Measurements from ENCODE around the gene DCAF4L1.

Gene DCAF4L1

GRCh38 chr4:41939016-41939626 is 42.4 kb upstream of the DCAF4L1 start:
- no peak for DNase-seq (ENCODE audit: low spot score)
- no peak for TF ChIP-seq CTCF (IDR thresholded peaks at IDR 0.05; ENCODE audit: extremely low read depth, insufficient read depth, missing control alignments)
- in situ Hi-C loops (cut with MboI; ENCODE audit: low pct_unique_long_range_greater_than_20kb, low sequenced_read_pairs, unreplicated experiment): no loop called here

DNA sequence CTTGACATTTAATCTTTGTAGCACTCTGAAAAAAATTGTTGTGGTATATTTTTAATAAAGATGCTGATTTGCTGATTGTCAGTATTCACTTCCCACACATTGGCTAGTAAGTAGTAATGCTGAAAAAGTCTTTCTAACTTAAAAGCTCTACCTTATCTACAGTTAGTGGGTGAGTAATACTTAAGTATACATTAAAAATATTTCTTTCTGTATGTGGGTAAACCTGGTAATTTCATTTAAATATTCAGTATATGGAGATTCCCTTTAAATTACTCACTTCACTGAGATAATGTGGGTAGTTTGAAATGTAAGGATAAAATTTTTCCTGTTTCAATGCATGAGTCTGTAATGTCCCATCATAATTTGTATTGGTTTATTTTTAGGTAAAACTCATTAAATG is 40.7 kb upstream of the DCAF4L1 start:
- in situ Hi-C loops (cut with MboI; ENCODE audit: low pct_unique_long_range_greater_than_20kb, low sequenced_read_pairs, unreplicated experiment): no loop called here
- TF ChIP-seq CTCF (IDR thresholded peaks at IDR 0.05; ENCODE audit: extremely low read depth, insufficient read depth, missing control alignments): no peak
- DNase-seq (ENCODE audit: low spot score): no peak

DNA sequence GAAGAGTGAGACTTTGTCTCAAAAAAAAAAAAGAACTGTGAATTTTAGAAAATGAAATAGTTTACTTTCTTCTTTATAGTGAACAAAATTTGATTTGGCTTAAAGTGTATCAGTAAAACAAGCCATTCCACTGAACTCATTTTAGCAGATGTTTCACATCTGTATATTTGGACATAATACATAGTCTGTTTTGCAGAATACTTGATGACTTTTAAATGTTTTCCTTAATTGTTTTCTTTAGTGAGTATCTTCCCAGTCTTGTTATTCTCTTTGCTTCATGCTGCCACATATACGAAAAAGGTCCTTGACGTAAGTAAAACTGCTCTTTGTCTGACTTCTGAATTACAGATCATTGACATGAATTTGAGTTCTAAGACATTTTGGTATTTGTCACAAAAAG is 38.0 kb upstream of the DCAF4L1 start:
- in situ Hi-C loops (cut with MboI; ENCODE audit: low pct_unique_long_range_greater_than_20kb, low sequenced_read_pairs, unreplicated experiment): no loop called here
- TF ChIP-seq CTCF (IDR thresholded peaks at IDR 0.05; ENCODE audit: extremely low read depth, insufficient read depth, missing control alignments): no peak
- no peak for DNase-seq (ENCODE audit: low spot score)

- in situ Hi-C loops (cut with MboI; ENCODE audit: low pct_unique_long_range_greater_than_20kb, low sequenced_read_pairs, unreplicated experiment): no loop called here
- no peak for TF ChIP-seq CTCF (IDR thresholded peaks at IDR 0.05; ENCODE audit: extremely low read depth, insufficient read depth, missing control alignments)
Observed at GRCh38 chr4:41944089-41944488, 37.5 kb upstream of the DCAF4L1 start.

DNA sequence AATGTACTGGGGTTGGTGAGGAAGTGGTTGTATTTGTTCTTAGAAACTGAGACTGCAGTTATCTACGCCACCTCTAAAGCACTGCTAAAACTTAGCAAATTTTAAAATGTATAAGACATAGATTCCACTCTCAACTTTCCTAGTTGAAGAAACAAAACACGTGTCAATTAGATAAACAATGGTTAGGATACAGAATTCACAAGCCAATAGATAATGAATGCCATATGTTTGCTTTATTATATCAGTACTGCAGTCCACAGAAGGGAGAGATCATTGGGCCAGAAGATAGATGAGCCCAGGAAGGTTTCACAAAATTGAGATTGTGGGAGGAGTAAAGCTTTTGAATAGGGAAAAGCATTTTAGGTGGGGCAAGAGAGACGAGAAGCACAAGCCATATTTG is 32.0 kb upstream of the DCAF4L1 start:
- TF ChIP-seq CTCF (IDR thresholded peaks at IDR 0.05; ENCODE audit: extremely low read depth, insufficient read depth, missing control alignments): no peak
- in situ Hi-C loops (cut with MboI; ENCODE audit: low pct_unique_long_range_greater_than_20kb, low sequenced_read_pairs, unreplicated experiment): no loop called here
- no peak for DNase-seq (ENCODE audit: low spot score)

More at GRCh38 chr4:41944089-41944488, 37.5 kb upstream of the DCAF4L1 start:
- no peak for DNase-seq (ENCODE audit: low spot score)

GRCh38 chr4:41957634-41958033 is 23.9 kb upstream of the DCAF4L1 start:
- DNase-seq (ENCODE audit: low spot score): peak; percentile 45
- in situ Hi-C loops (cut with MboI; ENCODE audit: low pct_unique_long_range_greater_than_20kb, low sequenced_read_pairs, unreplicated experiment): loop anchor here (25.0 kb wide), 2 partner anchors 305 to 555 kb away; no protein-coding TSS in a partner anchor
- peak; percentile 54 for TF ChIP-seq CTCF (IDR thresholded peaks at IDR 0.05; ENCODE audit: extremely low read depth, insufficient read depth, missing control alignments)
